ENCODE data around the gene GRK3.

GRK3 gene

DNA sequence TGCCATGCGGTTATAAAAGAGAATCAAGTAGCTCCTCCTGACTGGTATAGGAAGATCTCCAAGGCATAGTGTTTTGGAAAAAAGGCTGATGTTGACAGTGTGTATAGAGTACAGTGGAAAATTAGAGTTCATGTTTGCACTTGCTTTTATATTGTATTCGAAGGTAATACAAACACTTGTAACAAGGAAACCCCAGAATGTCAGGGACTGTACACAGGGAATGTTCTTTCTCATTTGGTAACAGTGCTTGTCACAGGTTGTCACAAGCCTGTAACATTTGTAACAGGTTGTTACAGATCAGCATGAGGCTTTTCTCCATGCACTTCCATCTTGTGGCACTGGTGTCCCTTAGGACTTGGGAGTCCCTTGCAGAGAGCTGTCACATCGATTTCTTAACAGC, 64.0 kb downstream of the GRK3 start:
- DNase-seq, result no peak

DNA sequence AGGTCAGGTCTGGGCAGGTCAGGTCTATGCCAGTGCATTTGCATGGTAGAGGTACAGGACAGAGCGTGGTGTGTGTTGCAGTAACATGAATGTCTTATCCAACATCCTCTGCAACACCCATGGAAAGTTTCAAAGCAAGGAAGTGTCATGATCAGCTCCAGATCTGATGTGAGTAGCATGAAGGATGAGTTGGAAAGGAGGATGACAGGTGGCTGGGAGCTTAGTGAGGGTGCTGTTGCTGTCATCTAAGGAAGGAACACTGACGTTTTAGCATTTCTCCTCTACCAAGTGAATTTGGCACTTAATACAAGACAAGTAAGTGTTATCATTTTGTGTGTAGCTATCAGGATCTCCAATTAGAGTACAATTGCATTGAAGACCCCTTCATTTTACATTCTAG, 65.1 kb downstream of the GRK3 start:
- DNase-seq, result no peak

DNA sequence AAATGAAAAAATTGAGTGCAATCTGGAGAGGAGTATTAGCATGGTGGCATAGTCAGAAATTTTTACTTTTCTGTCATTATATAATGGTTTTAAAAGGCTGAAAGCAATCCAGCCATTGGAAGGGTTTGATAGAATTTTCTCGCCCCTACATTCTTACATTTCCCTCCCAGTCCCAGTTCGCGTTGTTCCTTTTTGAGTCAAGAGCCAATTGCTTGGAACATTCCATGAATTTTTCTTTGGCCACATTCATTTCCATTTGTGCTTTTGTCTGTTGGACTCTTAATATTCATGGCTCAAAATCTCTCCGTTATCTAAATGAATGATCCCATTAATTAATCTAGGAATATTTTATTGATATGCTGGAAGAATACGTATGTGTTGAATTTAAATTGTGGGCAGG, 66.0 kb downstream of the GRK3 start:
- no peak for DNase-seq

DNA sequence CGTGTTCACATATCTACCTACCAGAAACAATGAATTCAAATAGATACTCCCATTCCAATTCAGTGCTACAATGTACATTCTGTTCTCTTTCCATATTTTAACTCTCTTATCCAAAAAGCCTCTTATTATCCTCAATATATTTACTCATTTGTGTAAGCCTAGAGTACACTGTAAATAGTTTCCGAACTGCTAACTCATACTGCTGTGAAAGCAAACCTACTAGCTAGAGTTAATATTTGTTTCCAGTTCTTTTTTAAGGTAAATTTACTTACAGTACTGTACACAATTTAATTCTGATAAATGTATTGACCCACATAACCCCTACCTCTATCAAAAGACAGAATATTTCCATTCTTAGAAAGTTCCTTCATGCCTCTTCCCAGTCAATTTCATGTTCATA, 71.8 kb downstream of the GRK3 start:
- DNase-seq, result no peak

DNA sequence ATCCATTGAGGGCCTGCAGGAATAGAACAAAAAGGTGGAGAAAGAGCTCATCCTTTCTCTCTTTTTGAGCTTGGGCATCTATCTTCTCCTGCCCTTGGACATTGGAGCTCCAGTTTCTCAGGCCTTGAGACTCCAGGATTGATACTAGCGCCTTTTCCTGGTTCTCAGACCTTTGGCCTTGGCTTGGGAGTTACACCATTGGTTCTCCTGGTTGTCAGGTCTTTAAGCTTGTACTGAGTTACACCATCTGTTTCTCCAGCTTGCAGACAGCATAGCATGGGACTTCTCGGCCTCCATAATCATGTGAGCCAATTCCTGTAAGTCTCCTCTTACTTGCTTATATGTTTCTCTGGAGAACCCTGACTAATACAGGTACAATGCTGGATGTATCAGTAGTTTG, 72.6 kb downstream of the GRK3 start:
- DNase-seq, result no peak

DNA sequence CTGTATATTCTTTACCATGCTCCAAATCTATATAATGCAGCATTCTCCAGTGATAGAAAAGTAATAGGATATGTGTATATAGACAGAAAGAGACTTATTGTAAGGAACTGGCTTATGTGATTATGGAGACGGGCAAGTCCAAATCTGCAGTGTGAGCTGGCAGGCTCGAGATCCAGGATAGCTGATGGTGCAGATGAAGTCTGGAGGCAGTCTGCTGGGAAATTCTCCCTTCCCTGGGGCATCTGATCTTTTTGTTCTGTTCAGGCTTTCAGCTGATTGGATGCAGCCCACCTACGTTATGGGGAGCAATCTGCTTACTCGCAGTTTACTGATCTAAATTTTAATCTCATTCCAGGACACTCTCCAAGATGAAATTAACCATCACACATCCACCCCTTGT, 73.2 kb downstream of the GRK3 start:
- DNase-seq, result no peak

DNA sequence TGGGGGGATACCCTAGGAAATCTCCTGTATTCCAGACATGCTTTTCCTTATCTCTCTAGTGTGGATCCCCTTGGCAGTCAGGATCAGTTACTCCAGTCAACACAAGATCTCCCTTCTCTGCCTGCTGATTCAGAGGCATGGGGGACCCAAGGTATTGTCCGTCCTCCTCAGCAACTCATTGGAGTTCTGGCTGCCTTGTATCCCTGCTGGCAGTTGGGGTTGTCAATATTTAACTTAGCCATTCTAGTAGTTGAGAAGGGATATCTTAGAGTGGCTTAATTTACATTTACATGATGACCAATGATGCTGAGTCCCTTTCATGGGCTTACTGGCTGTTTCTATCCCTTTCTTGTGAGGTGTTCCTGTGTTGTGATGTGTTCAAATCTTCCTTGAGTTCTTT, 74.2 kb downstream of the GRK3 start:
- no peak for DNase-seq

DNA sequence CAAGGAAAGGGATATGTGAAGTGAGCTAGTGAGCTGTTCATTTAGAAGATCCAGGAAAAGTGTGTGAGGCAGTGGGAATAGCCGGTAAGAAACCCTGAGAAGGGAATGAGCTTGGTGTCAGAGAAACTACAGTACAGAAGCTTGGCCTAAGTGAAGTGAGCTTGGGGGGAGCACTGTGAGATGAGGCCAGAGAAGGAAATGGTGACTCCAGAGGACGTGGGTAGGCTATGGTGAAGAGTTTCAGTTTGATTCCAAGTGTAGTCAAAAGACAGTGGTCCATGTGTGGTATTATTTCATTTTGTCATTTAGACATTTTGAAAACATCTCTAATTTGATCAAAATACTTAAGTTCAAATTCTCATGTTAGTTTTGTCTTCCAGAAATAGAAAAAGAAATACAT, 77.2 kb downstream of the GRK3 start:
- DNase-seq, result no peak

DNA sequence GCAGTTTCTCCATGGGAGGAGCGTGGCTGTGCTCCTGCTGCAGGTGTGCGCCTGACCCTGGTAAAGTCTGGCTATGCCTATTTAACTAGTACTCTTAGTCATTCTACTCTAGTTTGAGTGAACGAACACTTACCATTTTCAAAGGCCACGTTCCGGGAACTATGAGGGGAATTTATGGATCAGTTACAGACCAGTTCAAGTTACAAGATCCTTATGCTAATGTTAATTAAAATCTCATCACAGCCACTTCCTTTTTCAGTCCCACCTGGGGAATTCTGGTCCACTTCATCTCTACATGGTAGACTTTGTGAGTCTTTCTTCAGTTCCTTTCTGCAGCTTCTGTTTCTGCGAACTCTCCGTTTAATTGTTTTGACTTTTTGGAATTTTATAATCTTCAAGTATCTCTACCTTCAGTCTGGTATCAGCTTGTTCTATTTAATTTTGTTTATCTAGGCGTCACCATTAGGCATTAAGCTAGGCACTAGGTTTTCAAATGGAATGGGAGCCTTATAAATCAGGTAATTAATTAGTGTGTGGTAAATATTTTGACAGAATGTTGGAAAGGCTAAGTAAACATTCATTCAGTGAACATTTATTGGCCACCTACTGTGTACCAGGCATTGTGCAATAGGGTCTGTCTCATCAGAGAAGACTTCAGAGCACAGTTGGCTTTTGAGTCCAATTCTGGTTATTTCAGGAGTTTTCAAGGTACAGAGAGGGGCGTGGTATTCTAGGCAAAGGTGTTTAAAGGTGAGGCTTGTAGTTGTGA, 78.9 kb downstream of the GRK3 start:
- DNase-seq, result no peak

DNA sequence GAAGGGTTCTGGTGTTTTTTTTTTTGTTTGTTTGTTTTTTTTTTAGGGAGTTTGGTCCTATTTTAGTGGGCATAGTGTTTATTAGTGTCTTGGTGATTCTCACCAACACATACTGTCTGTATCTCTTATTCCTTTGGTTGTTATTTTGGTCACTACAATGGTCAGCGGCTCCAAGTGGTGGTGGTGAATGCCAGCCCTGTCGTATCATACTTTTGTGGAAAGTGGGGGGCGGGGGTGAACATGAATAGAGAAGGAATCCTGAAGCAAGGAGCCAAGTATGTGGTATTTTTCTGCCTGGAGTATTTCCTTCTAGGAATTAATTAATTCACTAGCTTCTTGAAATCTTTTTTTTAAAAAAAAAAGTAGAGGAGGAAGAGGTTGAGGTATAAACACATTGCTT, 79.6 kb downstream of the GRK3 start:
- no peak for DNase-seq

DNA sequence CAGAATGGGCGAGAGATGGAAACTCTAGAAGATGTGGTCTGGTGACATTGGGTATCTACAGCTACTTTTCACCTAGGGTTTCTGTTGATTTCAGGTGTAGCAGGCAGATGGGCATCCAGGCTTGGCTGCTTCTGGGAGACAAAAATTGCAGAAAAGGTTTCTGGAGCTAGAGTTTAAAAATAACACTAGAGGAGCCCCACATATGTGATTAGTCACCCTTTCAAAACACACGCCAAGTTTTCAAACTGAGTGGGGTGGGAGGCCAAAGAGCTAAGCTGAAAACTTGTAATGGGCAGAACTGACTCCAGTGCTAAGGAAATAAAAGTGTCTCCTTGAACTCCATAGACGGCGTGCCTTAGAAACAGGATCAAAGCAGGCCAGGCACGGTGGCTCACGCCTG, 80.8 kb downstream of the GRK3 start:
- no peak for DNase-seq

DNA sequence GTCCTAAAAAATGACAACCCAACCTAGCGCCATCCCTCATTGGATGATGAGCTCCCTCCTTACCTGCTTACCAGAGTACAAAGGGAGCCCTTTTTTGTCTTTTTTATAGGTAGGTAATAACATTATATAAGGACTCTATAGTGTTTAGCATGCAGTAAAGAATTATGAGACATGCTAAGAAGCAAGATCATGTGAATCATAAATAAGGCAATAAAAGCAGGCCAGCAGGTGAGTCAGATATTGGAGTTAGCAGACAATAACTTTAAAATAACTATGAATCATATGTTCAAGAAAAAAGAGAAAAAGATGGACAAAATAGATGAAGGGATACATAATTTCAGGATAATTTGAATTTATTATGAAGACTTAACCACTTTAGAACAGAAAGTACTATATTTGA, 81.5 kb downstream of the GRK3 start:
- DNase-seq, result no peak

DNA sequence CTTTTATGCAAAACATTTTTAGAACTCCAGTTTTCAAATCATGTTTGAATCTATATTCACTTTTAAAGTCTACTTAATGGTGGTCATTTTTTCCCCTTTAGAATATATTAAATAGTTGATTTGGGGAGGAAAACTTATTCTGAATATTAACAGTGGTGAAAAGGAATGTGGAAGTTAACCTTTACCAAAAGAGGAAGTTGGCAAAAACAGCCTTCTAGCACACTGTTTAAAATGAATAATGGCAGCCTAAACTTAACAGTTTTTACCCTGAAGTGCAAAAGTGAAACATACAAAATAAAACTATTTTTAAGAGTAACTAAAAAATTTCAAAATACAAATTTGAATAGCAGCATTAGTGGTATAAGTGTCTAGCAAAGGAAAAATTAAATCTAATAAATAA, 86.4 kb downstream of the GRK3 start:
- DNase-seq, result no peak

DNA sequence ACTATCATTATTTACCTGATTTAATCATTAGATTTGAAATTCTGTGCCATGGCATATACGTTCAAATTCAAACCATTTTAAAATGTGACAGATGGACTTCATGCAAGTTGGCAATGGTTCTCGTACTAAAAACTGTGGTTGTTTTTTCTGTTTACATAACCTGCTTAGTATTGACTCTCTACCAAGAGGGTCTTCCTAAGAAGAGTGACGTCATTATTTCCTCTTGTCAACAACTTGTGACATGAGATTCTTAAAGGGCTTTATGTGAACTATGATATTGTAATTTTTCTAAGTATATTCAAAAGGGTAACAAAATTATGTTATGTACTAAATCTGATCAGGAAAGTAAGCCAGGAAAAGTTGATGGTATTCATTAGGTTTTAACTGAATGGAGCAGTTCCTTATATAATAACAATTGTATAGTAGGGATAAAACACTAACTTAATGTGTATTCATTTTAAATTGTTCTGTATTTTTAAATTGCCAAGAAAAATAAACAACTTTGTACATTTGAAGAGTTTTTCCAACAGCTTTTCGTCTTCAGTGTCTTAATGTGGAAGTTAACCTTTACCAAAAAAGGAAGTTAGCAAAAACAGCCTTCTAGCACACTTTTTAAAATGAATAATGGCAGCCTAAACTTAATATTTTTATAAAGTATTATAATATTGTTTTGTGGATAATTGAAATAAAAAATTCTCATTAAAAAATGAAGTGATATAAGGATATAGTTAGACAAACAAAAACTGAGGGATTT, 87.0 kb downstream of the GRK3 start:
- no peak for DNase-seq

DNA sequence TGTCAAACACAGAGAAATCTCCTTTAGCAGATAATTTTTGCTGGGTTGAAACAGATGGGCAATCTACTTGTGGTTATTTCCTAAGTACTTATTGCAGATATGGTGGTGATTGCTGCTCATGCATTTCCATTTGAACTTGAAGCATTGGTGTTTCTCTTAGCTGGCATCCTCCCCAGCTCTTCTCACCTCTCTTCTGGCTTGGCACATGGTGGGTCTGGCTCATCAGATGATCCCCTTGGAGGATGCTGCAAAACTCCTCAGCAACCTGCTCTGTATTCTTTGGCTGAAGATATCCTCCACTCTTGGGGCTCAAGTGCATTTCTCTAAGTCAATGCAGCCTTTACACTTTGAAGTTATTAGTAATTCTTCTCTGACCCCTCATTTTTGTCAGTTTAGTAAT, 90.2 kb downstream of the GRK3 start:
- no peak for DNase-seq

DNA sequence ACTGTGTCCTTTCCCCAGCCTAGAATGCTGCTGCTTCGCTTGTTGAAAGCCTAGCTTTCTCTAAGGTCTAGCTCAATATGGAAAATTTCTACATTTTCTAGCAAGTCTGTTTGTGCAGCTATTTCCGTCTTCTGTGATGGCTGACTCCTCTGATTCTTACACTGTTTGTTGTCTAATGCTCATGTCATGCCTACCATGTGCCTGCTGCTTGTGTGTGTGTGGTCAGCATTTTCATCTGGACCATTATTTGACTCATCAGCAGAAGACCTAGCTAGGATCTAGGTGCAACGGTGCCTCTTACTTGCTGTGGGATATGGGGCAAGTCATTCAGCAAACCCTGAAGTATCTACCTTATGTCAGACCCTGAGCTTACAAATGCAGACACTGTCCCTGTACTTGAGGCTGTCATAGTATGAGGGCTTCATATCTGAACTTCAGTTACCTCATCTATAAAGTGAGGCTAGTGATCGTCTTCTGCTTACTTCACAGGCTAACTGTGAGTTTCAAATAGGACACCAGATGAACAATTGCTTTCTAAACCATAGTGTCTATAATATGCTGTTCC, 91.0 kb downstream of the GRK3 start:
- no peak for DNase-seq

DNA sequence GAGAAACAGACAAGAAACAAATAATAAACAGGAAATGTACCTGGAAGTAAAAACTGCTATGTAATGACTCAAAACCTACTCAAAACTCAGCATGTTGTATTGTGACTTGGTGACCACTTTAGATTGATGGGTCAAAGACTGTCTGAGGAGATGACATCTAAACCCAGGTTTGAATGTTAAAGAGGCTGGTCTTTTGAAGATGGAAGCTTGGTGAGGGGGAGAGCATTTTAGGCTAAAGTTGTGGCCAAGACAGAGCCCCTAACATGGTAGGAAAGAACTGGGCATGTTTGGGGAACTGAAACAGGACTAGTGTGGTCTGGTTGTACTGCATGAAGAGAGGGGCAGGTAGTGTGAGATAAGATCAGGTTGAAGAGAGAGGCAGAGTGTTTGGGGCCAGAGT, 92.2 kb downstream of the GRK3 start:
- no peak for DNase-seq

DNA sequence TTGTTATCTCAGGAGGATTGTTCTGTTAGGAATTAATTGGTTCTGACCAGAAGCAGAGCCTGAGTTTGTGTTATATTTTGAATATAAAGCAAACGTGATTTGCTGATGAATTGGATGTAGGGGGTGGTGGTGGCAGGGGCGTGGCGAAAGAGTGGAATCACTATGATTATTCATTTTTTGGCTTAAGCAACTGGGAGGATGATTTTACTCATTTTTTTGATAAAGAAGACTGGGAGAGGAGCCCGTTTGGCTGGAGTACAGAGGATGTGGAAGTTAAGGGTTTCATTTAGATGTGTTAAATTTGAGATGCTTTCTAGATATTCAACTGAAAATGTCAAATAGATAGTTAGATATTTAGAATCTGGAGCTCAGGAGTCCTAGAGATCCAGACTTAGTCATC, 94.2 kb downstream of the GRK3 start:
- no peak for DNase-seq

DNA sequence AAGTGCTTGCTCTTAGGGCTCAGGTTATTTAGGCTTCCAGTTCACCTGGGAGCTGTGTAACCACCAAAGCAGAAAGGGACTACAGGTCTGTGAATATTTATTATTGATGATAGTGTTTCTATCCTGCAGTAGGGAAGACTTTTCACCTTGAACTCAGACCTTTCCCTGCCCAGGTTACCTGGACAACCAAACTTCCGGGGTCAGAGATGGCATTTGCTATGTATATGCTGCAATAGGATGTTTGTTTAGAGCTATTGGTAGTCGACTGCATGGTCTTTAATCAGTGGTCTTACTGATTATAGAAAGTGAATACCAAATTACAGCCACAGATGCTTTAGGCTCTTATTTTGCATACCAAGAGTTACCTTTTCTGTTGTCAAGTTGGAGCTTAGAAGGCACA, 94.9 kb downstream of the GRK3 start:
- no peak for DNase-seq

DNA sequence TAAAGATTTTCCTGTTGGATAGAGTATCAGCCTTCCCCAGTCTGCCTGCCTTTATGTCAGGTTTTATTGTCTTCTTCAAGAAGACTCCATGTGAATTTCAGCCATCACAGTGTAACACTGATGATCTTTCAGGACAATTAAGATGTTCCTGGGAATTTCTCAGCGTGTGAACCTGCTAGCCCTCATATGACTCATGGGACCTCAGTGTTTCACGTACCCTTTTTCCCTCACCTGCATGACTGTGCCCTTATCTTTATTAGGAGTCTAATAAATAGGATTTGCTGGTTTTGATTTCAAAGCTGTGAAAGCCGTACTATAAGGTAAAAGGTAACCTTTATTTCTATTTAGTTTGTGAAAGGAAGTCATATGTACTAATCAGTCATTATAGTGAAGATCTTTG, 95.9 kb downstream of the GRK3 start:
- DNase-seq, result no peak

DNA sequence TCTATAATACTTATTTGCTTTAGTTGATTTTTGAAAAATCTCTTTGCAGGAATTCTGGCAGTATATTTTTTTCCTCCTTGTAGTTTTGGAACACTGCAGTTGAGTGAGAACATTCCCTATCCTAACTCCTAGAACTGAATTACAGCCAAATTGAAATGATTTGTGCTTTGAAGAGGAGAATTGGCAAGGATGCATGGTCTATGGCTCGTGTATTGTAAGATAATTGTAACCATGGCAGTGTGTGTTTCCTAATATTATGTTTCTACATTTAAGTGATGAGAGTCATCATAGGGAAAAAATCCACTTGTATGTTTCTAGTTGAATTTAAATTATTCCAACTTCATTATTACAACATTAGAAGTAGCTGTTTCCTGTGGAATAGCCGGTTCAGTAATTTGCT, 96.6 kb downstream of the GRK3 start:
- no peak for DNase-seq

DNA sequence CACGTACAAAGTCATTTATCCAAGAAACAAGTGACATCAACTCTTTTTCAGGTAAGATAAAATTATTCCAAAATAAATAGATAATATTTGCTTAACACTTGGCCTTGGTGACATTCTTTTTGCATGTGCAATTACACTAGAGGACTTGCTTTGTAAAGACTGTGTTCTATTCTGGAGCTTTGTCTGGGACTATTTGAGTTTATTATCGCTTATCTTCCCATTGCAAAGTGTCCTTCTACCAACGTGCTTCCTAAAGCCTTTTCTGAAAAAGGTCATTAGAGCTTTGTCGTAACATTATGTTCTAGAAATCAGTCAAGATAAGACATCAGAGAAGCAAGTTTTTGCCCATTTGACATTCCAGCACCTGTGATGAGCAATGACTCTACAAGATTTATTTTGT, 99.2 kb downstream of the GRK3 start:
- DNase-seq, result no peak

DNA sequence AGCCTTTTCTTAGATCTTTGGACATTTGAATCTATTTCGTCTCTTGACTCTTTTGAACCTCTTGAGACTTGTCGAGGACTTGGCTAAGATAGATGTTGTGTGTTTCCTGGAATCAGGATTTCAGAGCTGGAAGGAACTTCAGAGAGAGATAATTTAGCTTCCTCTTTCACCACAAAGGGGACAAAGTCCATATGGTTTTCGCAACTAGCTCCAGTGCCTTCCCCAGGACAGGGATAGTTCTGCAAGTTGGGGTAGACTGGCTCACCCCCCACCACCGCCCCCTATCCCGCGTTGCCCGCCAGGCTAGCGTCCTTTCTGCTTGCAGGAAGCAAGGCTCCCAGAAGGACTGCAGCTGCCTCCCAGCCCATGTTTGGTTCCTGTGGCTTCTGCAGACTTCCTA, 101.8 kb downstream of the GRK3 start:
- DNase-seq, result no peak

DNA sequence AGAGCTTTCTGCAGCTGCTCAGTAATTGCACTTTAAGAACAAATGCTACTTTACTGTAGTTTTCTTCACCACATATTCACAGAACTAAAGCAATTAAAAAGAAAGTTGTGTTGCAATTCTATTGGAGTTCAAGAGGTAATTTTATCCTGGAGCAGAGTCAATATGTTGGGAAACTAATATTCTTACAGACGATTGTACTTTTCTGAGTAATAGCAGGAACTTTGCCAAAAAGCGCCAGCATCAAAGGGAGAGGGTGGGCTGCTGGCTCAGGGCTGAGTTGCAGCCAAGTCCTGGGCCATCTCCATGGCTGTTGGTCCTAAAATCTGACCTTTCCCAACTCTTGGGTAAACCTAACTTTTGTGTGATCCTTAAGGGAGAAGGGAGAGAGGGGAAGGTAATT, 104.0 kb downstream of the GRK3 start:
- DNase-seq, result no peak

Data from stimulated activated CD4-positive, alpha-beta T cell treated with anti-CD3 and anti-CD28 coated beads, Interleukin-4, amount 100 ng/mL, for 24 hours (primary cell).